OCI-M2 (cell line): Measurements from ENCODE around the gene CYP19A1.

Experiments used
- DNase-seq: peaks from one replicate; lab custom pipeline; 2025; ENCODE audit not compliant: unreplicated experiment; lab: John Stamatoyannopoulos, UW

CYP19A1 gene

GRCh38 chr15:51224428-51224827 lies 114.0 kb downstream of the CYP19A1 start:
- no peak for DNase-seq

- DNase-seq: no peak
These were observed 114.6 kb downstream of the CYP19A1 start for GRCh38 chr15:51223771-51224229.

- no peak for DNase-seq
These were observed 120.0 kb downstream of the CYP19A1 start for GRCh38 chr15:51218299-51218938.

- DNase-seq: no peak
These were observed 125.5 kb downstream of the CYP19A1 start for GRCh38 chr15:51212909-51213308.

GRCh38 chr15:51212239-51212638 lies 126.2 kb downstream of the CYP19A1 start:
- DNase-seq: no peak

- no peak for DNase-seq
These were observed 133.1 kb downstream of the CYP19A1 start for GRCh38 chr15:51205050-51205975.

- no peak for DNase-seq
These were observed 134.6 kb downstream of the CYP19A1 start for GRCh38 chr15:51203797-51204196.

- DNase-seq: no peak
These were observed 135.6 kb downstream of the CYP19A1 start for GRCh38 chr15:51202783-51203182.

GRCh38 chr15:51201581-51201980 lies 136.8 kb downstream of the CYP19A1 start:
- DNase-seq: no peak

GRCh38 chr15:51200792-51201191 lies 137.6 kb downstream of the CYP19A1 start:
- DNase-seq: no peak

GRCh38 chr15:51199541-51199940 lies 138.9 kb downstream of the CYP19A1 start:
- DNase-seq: no peak

GRCh38 chr15:51198701-51199232 lies 139.6 kb downstream of the CYP19A1 start:
- DNase-seq: no peak

GRCh38 chr15:51195459-51195858 lies 142.9 kb downstream of the CYP19A1 start:
- DNase-seq: no peak

GRCh38 chr15:51193979-51194378 lies 144.4 kb downstream of the CYP19A1 start:
- no peak for DNase-seq

GRCh38 chr15:51193526-51193925 lies 144.9 kb downstream of the CYP19A1 start:
- DNase-seq: no peak

- no peak for DNase-seq
These were observed 145.7 kb downstream of the CYP19A1 start for GRCh38 chr15:51192521-51193280.

GRCh38 chr15:51191766-51192165 lies 146.6 kb downstream of the CYP19A1 start:
- DNase-seq: no peak

GRCh38 chr15:51191072-51191670 lies 147.2 kb downstream of the CYP19A1 start:
- DNase-seq: no peak

GRCh38 chr15:51190424-51191068 lies 147.8 kb downstream of the CYP19A1 start:
- no peak for DNase-seq

- no peak for DNase-seq
These were observed 148.6 kb downstream of the CYP19A1 start for GRCh38 chr15:51189669-51190385.
